Measurements from ENCODE around the gene ANKRD39. TPM values are rescaled to one million over a fixed set of nuclear protein-coding genes. Genes with fewer than 3 reads are reported as not detected.

ANKRD39 gene
- total and polyA plus RNA-seq, 9 of the 15 experiments (the other 6 are each of a cell fraction or from before 2014, with no cell fraction given), result 8.2 to 33.1 (median 23.8) TPM

DNA sequence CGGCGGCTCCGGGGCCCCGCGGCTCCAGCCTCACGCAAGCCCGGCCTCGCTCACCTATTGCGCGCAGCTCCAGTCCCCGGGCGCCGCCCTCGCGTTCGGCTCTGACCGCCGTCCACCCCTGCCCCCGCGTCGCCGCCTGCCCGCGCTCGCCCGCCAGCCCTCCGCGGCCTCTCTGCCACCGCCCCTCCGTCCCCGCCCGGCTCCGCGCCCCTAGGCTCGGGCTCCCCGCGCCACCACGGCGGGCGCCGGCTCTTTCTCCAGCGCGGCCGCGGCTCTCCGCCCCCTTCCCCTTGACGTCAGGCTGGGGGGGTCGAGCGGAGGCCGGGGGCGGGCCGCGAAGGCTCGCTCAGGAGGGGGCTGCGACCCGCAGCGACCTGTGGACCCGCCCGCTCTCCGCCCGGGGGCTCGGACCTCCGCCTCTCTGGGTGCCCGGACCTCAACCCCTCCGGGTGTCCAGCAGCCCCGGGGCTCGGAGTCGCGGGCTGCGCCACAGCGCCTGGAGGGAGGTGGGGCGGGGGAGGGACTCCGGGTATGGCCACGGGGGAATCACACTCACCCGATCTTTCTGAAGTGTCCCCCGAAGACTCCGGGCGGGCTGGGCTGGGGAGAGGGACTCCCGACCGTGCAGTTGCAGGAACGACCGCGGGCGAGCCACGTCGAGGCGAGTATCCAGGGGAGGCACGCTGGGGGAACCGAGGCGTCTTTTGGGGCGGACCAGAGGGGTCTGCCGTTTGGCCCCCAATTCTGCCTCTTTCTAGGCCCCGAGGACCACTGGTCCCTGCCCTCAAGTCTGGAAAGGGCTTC, 12.2 kb upstream of the ANKRD39 start, which contains the start of gene SEMA4C (continued):
- TF ChIP-seq FOXP1 (CRISPR knock-in tag; IDR thresholded peaks at IDR 0.05), result no peak
- no peak for TF ChIP-seq SPI1 (IDR thresholded peaks at IDR 0.05; ENCODE audit: borderline replicate concordance, low read depth, low read length)
- TF ChIP-seq ZBTB17 (CRISPR knock-in tag; IDR thresholded peaks at IDR 0.05), result no peak
- TF ChIP-seq, protein P1, sequence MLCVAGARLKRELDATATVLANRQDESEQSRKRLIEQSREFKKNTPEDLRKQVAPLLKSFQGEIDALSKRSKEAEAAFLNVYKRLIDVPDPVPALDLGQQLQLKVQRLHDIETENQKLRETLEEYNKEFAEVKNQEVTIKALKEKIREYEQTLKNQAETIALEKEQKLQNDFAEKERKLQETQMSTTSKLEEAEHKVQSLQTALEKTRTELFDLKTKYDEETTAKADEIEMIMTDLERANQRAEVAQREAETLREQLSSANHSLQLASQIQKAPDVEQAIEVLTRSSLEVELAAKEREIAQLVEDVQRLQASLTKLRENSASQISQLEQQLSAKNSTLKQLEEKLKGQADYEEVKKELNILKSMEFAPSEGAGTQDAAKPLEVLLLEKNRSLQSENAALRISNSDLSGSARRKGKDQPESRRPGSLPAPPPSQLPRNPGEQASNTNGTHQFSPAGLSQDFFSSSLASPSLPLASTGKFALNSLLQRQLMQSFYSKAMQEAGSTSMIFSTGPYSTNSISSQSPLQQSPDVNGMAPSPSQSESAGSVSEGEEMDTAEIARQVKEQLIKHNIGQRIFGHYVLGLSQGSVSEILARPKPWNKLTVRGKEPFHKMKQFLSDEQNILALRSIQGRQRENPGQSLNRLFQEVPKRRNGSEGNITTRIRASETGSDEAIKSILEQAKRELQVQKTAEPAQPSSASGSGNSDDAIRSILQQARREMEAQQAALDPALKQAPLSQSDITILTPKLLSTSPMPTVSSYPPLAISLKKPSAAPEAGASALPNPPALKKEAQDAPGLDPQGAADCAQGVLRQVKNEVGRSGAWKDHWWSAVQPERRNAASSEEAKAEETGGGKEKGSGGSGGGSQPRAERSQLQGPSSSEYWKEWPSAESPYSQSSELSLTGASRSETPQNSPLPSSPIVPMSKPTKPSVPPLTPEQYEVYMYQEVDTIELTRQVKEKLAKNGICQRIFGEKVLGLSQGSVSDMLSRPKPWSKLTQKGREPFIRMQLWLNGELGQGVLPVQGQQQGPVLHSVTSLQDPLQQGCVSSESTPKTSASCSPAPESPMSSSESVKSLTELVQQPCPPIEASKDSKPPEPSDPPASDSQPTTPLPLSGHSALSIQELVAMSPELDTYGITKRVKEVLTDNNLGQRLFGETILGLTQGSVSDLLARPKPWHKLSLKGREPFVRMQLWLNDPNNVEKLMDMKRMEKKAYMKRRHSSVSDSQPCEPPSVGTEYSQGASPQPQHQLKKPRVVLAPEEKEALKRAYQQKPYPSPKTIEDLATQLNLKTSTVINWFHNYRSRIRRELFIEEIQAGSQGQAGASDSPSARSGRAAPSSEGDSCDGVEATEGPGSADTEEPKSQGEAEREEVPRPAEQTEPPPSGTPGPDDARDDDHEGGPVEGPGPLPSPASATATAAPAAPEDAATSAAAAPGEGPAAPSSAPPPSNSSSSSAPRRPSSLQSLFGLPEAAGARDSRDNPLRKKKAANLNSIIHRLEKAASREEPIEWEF (CRISPR knock-in tag; IDR thresholded peaks at IDR 0.05), result no peak
- TF ChIP-seq POLR2AphosphoS2 (IDR thresholded peaks at IDR 0.05; ENCODE audit: low read length), result no peak
- no peak for TF ChIP-seq POLR3A (IDR thresholded peaks at IDR 0.05; ENCODE audit: borderline replicate concordance, extremely low read depth, insufficient read depth, insufficient read length)

Measured in K562 (cell line).